NCI-H345 treated with DMSO at 0.1 percent for 48 hours (cell line): ENCODE measurements around the gene VPS26A.
A peak's percentile ranks its signal among the peaks of the same experiment; 100 is the strongest.
"Not testable (repeated sequence)": the region's sequence is repeated elsewhere in the genome, so short reads cannot be mapped to it uniquely, and the experiment has no call there.

Source experiments
- DNase-seq: peaks from one replicate; lab custom pipeline; 2025; ENCODE audit not compliant: unreplicated experiment; lab: John Stamatoyannopoulos, UW

Gene VPS26A

DNA sequence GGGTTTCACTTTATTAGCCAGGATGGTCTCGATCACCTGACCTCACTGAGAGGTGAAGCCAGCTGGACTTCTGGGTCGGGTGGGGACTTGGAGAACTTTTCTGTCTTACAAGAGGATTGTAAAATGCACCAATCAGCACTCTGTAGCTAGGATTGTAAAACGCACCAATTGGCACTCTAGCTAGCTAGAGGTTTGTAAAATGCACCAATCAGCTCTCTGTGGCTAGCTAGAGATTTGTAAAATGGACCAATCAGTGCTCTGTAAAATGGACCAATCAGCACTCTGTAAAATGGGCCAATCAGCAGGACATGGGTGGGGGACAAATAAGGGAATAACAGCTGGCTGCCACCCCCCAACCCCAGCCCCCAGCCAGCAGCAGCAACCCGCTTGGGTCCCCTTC lies 51.3 kb downstream of the VPS26A start:
- not testable (repeated sequence) for DNase-seq

DNA sequence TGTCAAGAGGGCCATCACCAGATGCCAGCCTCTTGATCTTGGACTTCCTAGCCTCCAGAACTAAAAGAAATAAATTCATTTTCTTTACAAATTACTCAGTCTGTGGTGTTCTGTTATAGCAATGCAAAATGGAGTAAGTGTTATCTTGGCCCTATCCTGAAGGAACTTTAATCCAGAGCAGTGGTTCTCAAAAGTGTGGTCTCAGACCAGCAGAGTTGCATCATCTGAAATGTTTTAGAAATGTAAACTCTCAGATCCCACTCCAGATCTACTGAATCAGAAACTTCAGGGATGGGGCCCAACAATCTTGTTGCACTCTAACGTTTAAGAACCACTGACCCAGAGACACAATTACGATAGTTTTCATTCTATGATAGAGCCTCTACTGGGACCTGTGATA lies 52.8 kb downstream of the VPS26A start:
- DNase-seq = no peak

DNA sequence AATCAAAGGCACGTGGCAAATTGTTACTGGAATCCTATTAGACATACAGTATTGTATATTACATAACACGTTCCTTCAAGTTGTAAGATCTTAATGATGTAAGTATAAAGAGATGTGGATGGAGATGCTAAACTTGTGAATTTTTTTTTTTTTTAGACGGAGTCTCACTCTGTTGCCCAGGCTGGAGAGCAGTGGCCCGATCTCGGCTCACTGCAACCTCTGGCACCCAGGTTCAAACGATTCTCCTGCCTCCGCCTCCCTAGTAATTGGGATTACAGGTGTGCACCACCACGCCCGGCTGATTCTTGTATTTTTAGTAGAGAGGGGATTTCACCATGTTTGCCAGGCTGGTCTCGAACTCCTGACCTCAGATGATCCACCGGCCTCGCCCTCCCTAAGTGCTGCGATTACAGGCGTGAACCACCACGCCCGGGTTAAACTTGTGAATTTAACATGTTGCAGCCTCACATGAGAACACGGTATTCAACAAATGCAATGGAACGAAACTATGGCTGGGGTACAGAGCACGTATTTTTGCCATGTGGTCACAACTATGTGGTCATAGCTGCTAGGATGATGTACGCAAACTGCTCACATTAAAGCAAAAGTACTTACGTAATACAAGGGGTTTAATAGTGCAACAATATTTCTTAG lies 55.2 kb downstream of the VPS26A start:
- no peak for DNase-seq

DNA sequence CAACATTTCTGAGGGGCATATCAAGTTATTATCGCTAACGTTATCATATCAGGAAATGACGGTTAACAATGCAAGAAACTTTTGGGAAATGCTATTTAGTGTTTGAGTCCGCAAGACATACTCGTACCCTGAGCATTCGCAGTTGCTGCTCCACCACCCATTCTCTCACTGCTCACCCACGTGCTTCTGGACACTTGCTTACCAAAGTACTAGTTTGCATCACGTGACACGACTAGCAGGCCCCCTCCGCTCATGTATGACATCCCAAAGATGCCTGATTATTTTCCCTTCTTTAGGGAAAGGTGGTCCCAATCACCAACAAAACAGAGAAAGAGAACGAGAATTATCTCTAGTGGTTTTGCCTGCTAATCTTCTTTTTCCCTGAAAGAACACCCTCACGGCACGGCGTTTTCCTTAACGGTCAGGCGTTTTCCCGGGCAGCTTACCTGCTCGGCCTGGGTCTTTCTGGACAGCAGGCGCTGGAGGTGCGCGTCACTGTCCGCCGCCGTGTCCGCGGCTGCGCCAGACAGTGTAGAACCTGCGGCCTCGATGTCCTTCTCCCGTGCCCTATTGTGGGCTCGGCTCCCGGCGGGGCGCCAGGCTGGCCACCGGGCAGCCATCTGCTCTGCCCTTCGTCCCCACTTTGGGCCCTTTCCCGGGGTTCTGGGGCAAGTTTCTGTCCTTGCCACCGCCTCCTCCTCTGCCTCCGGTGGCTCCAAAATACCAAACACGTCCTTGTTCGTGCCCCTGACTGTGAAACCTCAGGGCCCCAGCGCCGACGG lies 56.0 kb downstream of the VPS26A start, which contains the start of gene SUPV3L1:
Gene SUPV3L1 (plus strand): TSS at position 492 of the 782 bp plus-strand sequence. CDS start 58 bp downstream, at position 550.
- DNase-seq = peak; percentile 89

DNA sequence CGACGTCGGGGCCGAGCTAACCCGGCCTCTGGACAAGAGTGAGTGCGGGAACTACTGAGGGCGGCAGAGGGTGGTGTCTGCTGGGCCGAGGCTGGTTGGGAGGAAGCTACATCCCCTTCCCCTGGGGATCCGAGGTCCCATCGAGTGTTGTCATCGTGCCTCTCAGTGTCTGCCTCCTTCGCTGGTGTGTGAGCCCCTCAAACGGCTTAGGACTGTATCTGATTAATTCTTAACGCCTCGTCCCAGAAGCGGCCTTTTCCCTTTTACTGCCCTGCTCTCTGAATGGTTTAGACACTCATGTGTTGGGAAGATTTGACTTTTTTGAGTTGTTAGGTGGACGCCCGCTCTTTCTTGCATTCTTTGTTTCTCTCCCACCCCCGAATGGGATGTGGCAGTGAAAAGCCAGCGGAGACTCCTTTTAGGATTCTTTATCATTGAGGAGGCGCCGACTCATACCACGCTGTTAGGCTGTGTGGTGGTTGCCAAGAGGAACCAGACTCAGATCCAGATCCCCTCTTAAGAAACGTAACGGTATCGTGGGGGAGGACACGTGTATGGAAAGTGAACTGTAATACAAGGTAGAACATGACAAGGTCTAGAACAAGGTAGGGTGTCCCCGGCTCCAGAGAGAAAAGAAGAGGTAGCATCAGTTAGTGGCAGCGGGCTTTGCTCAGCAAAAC lies 56.7 kb downstream of the VPS26A start:
- no peak for DNase-seq

DNA sequence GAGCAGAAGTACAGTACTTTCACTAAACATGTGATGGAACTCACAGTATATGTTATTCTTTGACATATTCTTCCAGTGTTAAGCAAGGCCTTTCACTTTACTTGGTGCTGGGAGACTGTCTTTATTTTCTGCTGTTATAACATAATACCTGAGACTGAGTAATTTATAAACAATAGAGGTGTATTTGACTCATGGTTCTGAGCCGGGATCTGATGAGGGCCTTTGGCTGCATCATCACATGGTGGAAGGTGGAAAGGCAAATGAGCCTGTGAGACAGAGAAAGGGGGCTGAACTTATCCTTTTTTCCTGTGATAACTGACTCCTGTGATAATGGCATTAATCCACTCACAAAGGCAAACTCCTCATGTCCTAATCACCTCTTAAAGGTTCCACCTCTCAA lies 57.5 kb downstream of the VPS26A start:
- DNase-seq = no peak

DNA sequence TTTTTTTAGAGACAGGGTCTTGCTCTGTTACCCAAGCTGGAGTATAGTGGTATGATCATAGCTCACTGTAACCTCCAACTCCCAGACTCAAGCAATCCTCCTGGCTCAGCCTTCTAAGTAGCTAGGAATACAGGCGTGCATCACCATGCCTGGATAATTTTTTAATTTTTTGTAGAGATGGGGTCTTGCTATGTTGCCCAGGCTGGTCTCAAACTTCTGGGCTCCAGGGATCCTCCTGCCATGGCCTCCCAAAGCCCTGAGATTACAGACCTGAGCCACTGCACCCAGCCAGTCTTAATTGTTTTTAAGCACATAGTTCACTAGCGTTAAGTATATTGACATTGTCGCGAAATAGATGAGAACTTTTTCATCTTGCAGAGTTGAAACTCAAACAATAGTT lies 58.0 kb downstream of the VPS26A start:
- no peak for DNase-seq

DNA sequence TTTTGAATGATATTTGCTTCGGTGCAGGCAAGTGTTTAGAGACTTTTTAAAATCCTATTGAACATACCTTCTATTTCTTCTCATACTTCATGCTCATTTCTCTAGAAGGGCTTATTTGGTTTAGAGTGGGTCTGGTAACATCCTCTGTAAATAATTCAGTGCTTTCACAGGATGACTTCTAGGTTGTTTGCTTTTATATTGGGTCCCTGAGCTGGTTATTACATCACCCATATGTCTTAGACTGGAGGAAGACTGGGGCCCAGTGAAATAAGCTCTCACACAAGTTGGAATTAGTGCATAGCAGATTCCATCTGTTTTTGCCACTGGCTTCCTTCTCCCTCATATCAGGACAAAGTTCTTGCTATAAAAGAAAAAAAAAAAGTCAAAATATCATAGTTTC lies 62.5 kb downstream of the VPS26A start:
- no peak for DNase-seq

DNA sequence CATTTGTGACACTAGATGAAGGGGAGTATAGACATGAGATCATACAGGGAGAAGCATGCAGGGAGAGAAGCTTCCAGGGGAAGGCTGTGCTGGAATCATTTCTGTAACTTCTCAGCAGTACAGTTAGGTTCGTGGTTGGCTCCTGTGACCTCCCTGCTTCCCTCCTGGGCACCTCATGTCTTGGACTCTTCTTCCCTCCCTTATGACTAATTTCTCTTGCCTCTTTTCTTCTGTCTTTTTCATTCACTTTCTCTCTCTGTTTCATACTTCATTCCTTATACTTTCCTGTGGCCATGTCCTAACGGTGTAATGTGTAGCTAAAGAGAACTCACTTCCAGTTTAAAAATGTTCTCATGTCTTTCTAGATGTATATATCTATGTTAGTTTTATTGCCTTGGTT lies 77.1 kb downstream of the VPS26A start:
- no peak for DNase-seq

DNA sequence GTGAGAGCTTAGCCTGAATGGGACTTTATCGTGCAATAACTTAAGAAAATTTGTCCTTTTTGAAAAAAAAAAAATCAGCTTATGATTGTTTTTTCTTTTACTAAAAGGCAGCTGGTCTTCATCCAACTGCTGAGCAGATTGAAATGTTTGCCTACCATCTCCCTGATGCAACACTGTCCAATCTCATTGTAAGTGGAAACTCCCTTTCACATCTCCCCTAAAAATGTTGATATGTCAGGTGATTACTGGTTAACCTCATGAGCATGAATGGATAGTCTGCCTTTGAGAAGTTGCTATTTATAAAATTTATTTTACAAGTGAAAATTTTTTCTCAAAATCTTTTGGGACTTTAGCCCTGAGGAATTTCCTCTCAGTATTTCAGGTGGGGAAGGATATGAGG lies 78.4 kb downstream of the VPS26A start:
- no peak for DNase-seq

DNA sequence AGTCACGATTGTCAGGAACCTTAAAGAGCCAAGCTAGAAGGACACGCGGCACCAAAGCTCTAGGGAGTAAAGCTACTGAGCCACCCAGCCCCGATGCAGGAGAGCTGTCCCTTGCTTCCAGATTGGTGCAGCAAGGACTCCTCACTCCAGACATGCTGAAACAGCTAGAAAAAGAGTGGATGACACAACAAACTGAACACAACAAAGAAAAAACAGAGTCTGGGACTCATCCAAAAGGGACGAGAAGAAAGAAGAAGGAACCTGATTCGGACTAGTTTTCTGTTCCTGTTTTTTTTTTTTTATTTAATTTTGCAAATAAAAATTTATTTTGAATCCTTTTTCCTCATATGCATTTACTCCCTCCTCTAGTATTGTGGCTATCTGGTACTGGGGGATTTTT lies 84.8 kb downstream of the VPS26A start:
- no peak for DNase-seq

DNA sequence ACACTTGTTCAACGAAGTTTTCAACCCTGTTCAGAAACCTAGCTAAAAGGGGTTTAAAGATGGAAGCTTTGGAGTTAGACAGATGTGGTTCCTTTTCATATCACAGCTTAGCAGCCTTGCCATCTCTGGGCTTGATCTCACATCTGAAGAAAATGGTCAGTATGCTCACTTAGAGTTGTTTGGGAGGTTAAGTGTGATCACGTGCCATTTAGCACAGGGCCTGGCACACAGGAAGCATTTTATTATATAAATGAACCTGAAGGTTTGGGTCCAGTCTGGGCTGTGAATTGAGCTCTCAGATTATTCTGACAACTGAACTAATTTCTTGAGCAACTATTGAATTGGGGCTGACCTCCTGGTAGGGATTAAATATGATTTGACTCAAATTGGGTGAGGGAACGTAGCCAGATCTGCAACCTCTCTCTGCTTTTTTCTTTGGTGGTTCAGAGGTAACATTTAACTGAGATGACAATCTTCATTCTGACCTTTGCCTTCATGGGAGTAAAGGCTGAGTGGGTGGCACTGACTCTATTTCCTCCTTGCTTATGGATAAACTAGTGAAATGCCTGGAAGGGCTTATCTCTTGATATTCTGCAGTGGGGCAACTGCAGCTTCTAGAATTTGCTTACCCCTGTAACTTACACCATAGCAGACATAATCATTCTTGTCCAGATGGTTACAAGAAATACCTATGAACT lies 86.0 kb downstream of the VPS26A start:
- DNase-seq = no peak

DNA sequence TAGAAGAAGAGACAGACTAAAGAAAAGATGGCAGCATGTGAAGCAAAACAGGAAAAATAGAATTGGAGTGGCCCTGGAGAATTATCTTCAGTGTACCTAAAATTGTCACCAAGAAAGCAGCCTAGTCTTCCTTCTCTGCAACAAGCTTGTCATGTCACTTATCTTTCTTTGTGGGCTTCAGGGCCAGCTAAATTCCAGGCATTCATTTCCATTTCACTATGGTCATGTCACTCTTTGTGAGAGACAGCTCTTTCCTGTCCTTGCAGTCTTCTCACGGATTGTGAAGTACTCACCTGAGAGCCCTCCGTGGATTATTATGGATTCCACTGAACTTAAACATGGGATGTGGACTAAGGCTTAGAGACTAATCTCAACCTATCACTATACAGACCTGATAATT lies 87.1 kb downstream of the VPS26A start:
- DNase-seq = no peak

DNA sequence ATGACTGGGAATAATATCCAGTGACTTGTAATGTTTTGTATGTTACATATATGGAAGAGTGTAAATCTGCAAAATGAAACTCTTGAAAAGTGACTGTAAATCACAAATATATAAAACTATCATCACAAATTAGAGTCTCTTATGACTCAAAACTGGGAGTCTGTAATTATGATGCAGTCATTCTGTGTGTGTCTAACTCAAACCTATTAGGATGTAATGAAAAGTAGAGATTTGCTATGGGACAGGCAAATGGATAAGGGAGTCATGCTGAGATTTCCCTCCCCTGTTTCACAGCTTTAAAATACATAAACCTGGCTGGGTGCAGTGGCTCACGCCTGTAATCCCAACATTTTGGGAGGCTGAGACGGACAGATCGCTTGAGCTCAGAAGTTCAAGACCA lies 87.5 kb downstream of the VPS26A start:
- no peak for DNase-seq

DNA sequence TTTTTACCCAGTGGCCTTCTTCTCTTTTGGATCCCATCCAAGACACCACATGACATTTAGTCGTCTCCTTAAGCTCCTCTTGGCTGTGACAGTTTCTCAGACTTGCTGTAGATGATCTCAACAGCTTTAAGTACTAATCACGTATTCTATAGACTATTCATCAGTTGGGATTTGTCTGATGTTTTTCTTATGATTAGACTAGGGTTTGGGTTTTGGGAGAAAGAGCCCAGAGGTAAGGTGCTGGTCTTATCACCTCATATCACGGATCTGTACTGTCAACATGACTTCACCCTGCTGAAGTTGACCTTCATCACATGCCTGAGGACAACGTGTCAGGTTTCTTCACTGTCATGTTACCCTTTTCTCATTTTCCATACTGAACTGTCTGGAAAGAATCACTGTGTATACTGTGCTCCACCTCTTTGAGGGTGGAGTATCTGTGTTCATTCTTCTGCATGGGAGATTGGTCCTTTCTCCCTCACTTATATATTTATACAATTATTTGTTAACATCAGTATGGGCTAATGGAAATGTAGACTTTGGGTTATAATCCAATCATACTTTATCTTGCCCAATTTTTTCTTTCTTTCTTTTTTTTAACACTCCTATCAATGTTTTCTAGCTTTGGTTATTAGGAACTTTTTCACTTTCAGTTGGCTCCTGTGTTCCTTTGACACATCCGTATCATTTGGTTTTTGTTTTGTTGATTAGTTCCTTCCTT lies 89.8 kb downstream of the VPS26A start:
- no peak for DNase-seq

DNA sequence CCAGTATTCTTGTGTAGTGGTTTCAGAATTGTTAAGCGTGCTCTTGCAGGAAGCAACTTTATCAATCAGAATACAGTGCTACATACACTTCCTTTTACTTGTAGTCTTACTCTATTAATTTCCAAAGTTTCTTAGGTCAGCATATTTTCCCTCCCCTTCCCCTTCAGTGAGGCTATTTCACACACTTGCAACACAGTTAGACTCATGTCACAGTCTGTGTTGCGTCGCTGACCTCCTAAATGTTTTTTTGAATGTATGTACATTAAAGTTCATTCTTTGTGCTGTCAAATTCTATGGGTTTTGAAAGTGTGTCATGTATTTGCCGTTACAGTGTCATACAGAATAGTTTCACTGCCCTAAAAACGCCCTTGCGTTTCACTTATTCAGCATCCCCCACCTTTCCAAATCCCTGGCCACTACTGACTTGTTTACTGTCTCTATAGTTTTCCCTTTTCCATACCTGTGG lies 90.7 kb downstream of the VPS26A start:
- no peak for DNase-seq

DNA sequence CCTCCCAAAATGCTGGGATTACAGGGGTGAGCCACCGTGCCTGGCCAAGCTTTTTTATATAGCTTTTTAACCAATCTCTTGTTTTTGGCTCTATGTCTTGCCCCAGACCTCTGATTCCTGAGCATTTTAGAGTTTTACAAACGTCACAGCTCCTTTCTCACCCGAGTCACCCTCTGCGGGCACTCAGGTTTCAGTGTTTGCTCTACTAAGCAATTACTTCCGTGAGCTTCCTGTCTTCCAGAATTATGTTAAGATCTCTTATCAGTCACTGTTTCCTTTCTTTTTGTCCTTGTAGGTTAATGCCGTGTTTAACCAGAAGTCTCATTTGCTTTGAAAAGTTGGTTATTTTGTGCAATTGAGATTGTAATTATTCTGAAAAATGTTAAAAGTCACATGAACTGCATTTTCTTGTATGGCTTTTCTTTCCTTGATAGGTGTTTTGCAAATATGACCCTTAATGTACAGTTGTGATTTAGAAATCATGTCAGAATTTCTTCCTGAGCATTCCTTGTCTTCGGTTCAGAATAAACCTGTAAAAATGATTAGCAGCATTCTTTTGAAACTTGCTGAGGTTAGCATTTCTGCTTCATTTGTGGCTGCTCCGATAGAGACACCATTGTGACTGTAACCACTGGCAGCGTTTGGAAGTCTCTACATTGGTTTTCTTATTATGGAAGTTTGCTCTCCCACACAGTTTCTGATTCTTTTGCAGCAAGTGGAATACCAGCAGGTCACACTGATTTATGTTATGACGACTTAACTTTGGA lies 91.6 kb downstream of the VPS26A start:
- no peak for DNase-seq

DNA sequence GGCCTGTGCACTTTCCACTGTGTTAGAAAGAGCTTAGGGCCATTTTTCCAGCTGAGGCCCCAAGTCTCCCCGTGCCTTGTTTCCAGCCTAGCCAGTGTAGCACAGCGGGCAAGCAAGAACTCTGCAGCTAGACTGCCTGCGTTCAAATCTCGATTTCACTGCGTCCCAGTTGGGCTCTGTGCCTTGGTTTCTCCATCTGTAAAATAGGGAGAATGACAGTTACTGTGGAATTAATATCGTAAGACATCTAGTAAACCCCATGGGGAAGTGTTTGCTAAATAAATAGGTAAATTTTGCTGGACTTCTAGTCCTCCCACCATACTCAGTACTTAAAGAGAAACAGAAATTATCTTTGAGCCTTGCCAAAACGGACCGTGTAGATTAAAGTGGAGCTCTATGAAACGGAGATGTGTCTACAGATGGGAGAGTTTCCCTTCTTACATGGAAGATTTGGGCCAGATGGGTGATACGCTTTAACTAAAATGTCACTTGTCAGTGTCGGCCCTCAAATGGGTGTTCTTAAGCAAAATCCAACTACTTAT lies 92.7 kb downstream of the VPS26A start:
- no peak for DNase-seq

DNA sequence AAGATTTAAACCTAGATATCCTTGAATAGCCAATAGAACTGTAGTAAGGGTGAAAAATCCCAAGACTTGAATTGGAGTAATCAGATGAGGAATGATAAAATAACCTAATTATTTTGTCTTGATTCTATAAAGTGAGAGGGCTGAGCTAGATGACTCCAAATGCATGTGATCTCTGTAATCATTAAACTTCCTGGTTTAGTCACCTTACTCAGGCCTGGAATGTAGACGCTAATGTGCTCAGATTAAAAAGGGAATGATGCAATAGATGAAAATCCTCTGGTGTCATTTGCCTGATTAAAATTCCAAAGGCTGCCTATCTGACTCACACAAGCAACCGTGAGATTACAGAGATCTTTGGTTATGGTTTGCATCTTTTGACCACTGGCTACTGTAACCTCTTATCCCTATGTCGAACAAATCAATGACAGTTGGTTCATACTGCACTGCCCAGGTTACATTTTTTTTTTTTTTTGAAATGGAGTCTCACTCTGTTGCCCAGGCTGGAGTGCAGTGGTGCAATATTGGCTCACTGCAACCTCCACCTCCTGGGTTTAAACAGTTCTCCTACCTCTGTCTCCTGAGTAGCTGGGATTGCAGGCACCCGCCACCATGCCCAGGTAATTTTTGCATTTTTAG lies 93.3 kb downstream of the VPS26A start:
- DNase-seq = no peak
